K562 (cell line): Measurements from ENCODE around the gene EPN2. TPM values are rescaled to one million over a fixed set of nuclear protein-coding genes. Genes with fewer than 3 reads are reported as not detected.

ENCODE experiments used
- ATAC-seq: fragments of 200-7000 bp; cut with Tn5 transposase; 3 replicates; pipeline ENCODE4 v1.9.1; 2020; ENCODE audit warnings: moderate library complexity
- BruUV-seq: library from RNA; stranded (reverse); fragments of 400-500 nt; replicated peaks from 2 replicates; lab custom pipeline; 2021; lab: Mats Ljungman, UMichigan
- CTCF ChIA-PET: fragments of 300-600 bp; formaldehyde crosslinking; extraction: SDS; loops from one replicate; lab custom pipeline; 2021; ENCODE audit warnings: low intra/inter-chr PET ratio; lab: Yijun Ruan, JAX
- POLR2A ChIA-PET: fragments of 300-600, 350-650 bp; sonication (Branson Sonifier 250); formaldehyde crosslinking; extraction: SDS; loops from one replicate; lab custom pipeline; 2021; ENCODE audit warnings: antibody characterized with exemption, inconsistent platforms; lab: Yijun Ruan, JAX
- DNase-seq, 4 experiments: peaks; one replicate each; pipeline versions ENCODE4 v3.0.0 to v3.0.0-alpha.2; 2011 to 2018; ENCODE audit warnings: low spot score in 3 of 4, mixed read lengths in 3 of 4; ENCODE audit errors: extremely low read depth in 1 of 4
- FAIRE-seq: peaks from 2 replicates; lab custom pipeline; 2011; peaks lifted over from hg19 to GRCh38; lab: Jason Lieb, UNC
- H2AFZ ChIP-seq: 2 replicates; pipeline ENCODE4 v1.6.0; 2011; ENCODE audit warnings: low read depth, low read length, control low read depth, inconsistent platforms
- H3K27ac ChIP-seq: fragments of 200-600 bp; 3 replicates; pipeline ENCODE4 v1.8.0; 2011; ENCODE audit warnings: low read depth, mild to moderate bottlenecking, control low read depth, inconsistent platforms, low read length, moderate library complexity, mixed read lengths; ENCODE audit errors: extremely low read depth
- H3K27me3 ChIP-seq, 2 experiments: fragments of 300-600 bp in 1 of 2; 2 replicates in 1 of 2; 3 replicates in 1 of 2; pipeline versions ENCODE4 v1.6.0 to v1.8.0; 2011; ENCODE audit warnings: inconsistent platforms in 2 of 2, low read length in 2 of 2, mild to moderate bottlenecking in 1 of 2, mixed read lengths in 1 of 2, moderate library complexity in 1 of 2; ENCODE audit not compliant: control insufficient read depth in 2 of 2, insufficient read depth in 2 of 2
- H3K36me3 ChIP-seq: fragments of 300-600 bp; 3 replicates; pipeline ENCODE4 v1.8.0; 2011; ENCODE audit warnings: mild to moderate bottlenecking, low read length, inconsistent platforms; ENCODE audit not compliant: control insufficient read depth, insufficient read depth
- H3K4me1 ChIP-seq, 2 experiments: fragments of 200-600 bp in 1 of 2; replicated peaks in 1 of 2; 2 replicates in 1 of 2; 3 replicates in 1 of 2; pipeline versions ENCODE4 v1.5.1 to v1.8.0; 2011; ENCODE audit warnings: inconsistent platforms in 2 of 2, low read length in 2 of 2, mild to moderate bottlenecking in 1 of 2, mixed read lengths in 1 of 2, moderate library complexity in 1 of 2; ENCODE audit not compliant: control insufficient read depth in 2 of 2, insufficient read depth in 2 of 2
- H3K4me2 ChIP-seq: 2 replicates; pipeline ENCODE4 v1.6.1; 2011; ENCODE audit warnings: low read length, control low read depth, inconsistent platforms, mixed read lengths; ENCODE audit not compliant: insufficient read depth
- H3K4me3 ChIP-seq: fragments of 200-600 bp; sonication (generic), shearing (Covaris generic); 2 replicates; pipeline ENCODE4 v1.5.1; 2016; ENCODE audit warnings: control low read depth, inconsistent platforms
- H3K79me2 ChIP-seq: fragments of 200-600 bp; 3 replicates; pipeline ENCODE4 v1.8.0; 2011; ENCODE audit warnings: low read length, inconsistent platforms; ENCODE audit not compliant: control insufficient read depth, insufficient read depth
- H3K9ac ChIP-seq, 2 experiments: 2 replicates each; pipeline versions ENCODE4 v1.6.0 to v1.6.1; 2011; ENCODE audit warnings: low read depth in 2 of 2, low read length in 2 of 2, control low read depth in 1 of 2, inconsistent platforms in 1 of 2, mild to moderate bottlenecking in 1 of 2, mixed read lengths in 1 of 2; ENCODE audit not compliant: insufficient read depth in 1 of 2
- H3K9me1 ChIP-seq: one replicate; pipeline ENCODE4 v1.6.0; 2011; ENCODE audit warnings: inconsistent platforms, mild to moderate bottlenecking, low read length, moderate library complexity; ENCODE audit not compliant: control insufficient read depth, insufficient read depth
- H3K9me3 ChIP-seq: replicated peaks from 2 replicates; pipeline ENCODE4 v1.5.1; 2011; ENCODE audit warnings: low read depth, low read length, inconsistent platforms; ENCODE audit not compliant: control insufficient read depth, insufficient read depth
- H4K20me1 ChIP-seq: replicated peaks from 2 replicates; pipeline ENCODE4 v1.6.1; 2011; ENCODE audit warnings: low read length, inconsistent platforms, mixed read lengths; ENCODE audit not compliant: control insufficient read depth, insufficient read depth
- BACH1 ChIP-seq: fragments of 200-800 bp; sonication (Bioruptor generic); IDR thresholded peaks from 2 replicates; pipeline ENCODE4 v1.6.1; 2016; ENCODE audit warnings: missing genetic modification characterization, missing compliant biosample characterization
- ELF1 ChIP-seq: fragments of 200-800 bp; sonication (Bioruptor generic); IDR thresholded peaks from 2 replicates; pipeline ENCODE4 v1.6.1; 2016; ENCODE audit warnings: missing genetic modification characterization, missing compliant biosample characterization
- ELF2 ChIP-seq: fragments of 250-450 bp; sonication (Bioruptor Pico); IDR thresholded peaks from 2 replicates; pipeline ENCODE4 v1.5.0; 2021; ENCODE audit warnings: mild to moderate bottlenecking
- MXI1 ChIP-seq: IDR thresholded peaks from 2 replicates; pipeline ENCODE4 v1.6.1; 2011; ENCODE audit warnings: low read depth, mild to moderate bottlenecking, improper control_type of control experiment, low read length
- MYNN ChIP-seq, 2 experiments: sonication (generic); formaldehyde crosslinking in 1 of 2; IDR thresholded peaks; 2 replicates each; pipeline versions ENCODE4 v1.5.0 to v1.6.1; 2016 to 2020; ENCODE audit warnings: antibody characterized with exemption in 1 of 2, missing genetic modification reagents in 1 of 2
- NCOA4 ChIP-seq: fragments of 450-650 bp; IDR thresholded peaks from 2 replicates; pipeline ENCODE4 v1.6.1; 2018; ENCODE audit warnings: mild to moderate bottlenecking; ENCODE audit not compliant: partially characterized antibody
- NUFIP1 ChIP-seq: fragments of 450-650 bp; IDR thresholded peaks from 2 replicates; pipeline ENCODE4 v1.6.1; 2018; ENCODE audit not compliant: partially characterized antibody
- SAFB ChIP-seq: fragments of 200-400 bp; formaldehyde crosslinking; IDR thresholded peaks from 2 replicates; pipeline ENCODE4 v1.6.1; 2017; ENCODE audit warnings: low read depth, low read length, borderline replicate concordance
- SREBF2 ChIP-seq: sonication (generic); formaldehyde crosslinking; IDR thresholded peaks from 2 replicates; pipeline ENCODE4 v1.4.0; 2020; ENCODE audit warnings: mild to moderate bottlenecking, missing genetic modification reagents
- ZNF121 ChIP-seq: sonication (generic); formaldehyde crosslinking; conservative IDR thresholded peaks from 2 replicates; pipeline ENCODE4 v1.8.0; 2022; ENCODE audit warnings: missing genetic modification reagents
- ZNF133 ChIP-seq: fragments of 250-450 bp; sonication (Bioruptor Pico); IDR thresholded peaks from 2 replicates; pipeline ENCODE4 v1.4.0; 2020; ENCODE audit warnings: mild to moderate bottlenecking
- ZNF263 ChIP-seq: sonication (generic); formaldehyde crosslinking; IDR thresholded peaks from 2 replicates; pipeline ENCODE4 v1.8.0; 2022; ENCODE audit warnings: mild to moderate bottlenecking, missing genetic modification reagents, borderline replicate concordance
- ZNF76 ChIP-seq: fragments of 250-450 bp; sonication (Bioruptor Pico); IDR thresholded peaks from 2 replicates; pipeline ENCODE4 v1.4.0; 2020; ENCODE audit warnings: mild to moderate bottlenecking, moderate library complexity, borderline replicate concordance
- WGBS: fragments of 100-300 bp; shearing (Covaris generic); methylation state at CpG from one replicate; pipeline ENCODE4 v1.1.6; 2016; ENCODE audit warnings: low coverage, mixed read lengths; ENCODE audit not compliant: insufficient coverage; ENCODE audit errors: missing lambda C conversion rate; 5-methylcytosine and 5-hydroxymethylcytosine counted together
- in situ Hi-C: fragments of 300-500 bp; cut with MboI; formaldehyde crosslinking; loops from 4 replicates; pipeline ENCODE4 v1.15.0; 2018; ENCODE audit warnings: inconsistent platforms, mixed read lengths
- intact Hi-C: fragments of 100-400 bp; cut with micrococcal nuclease; formaldehyde crosslinking; loops from 2 replicates; pipeline ENCODE4 v1.14.2; 2022
- polyA plus RNA-seq, 8 experiments: library from polyadenylated mRNA; depleted of rRNA in 4 of 8; stranded (reverse) in 5 of 8; unstranded in 3 of 8; fragments of >200 nt; fragmentation: Nextera tagmentation in 2 of 8; fragmentation: Illumina TruSeq in 1 of 8; extraction: Ambion mirVana in 2 of 8; extraction: Trizol in 1 of 8; gene quantifications; 2 replicates each; pipeline versions ENCODE4 v1.2.1 to v1.2.3, GENCODE V29; 2011 to 2014; ENCODE audit warnings: inconsistent platforms in 1 of 8, missing spikeins in 1 of 8
- total RNA-seq, 7 experiments: library from RNA; depleted of rRNA in 6 of 7; stranded (reverse); fragments of >200 nt in 6 of 7; fragmentation: Illumina TruSeq in 2 of 7; extraction: Trizol in 2 of 7; gene quantifications; 2 replicates each; pipeline versions ENCODE4 v1.2.1 to v1.2.3, GENCODE V29; 2011 to 2021; ENCODE audit warnings: low replicate concordance in 1 of 7
- TF ChIP-seq, protein P1 (sequence below): fragments of 250-450 bp; sonication (Bioruptor Pico); IDR thresholded peaks from 2 replicates; pipeline ENCODE4 v1.4.0; 2020; ENCODE audit warnings: borderline replicate concordance
- TF ChIP-seq, protein P2 (sequence below): fragments of 200-800 bp; sonication (Bioruptor generic); IDR thresholded peaks from 2 replicates; pipeline ENCODE4 v1.6.1; 2017; ENCODE audit warnings: missing genetic modification characterization, missing compliant biosample characterization
- TF ChIP-seq, protein P3 (sequence below): fragments of 250-450 bp; sonication (Bioruptor Pico); IDR thresholded peaks from 2 replicates; pipeline ENCODE4 v1.5.1; 2021; ENCODE audit warnings: mild to moderate bottlenecking

EPN2 gene
- total and polyA plus RNA-seq, 9 of the 15 experiments (the other 6 are each of a cell fraction or from before 2014, with no cell fraction given), result 1.0 to 12.9 (median 8.9) TPM

DNA sequence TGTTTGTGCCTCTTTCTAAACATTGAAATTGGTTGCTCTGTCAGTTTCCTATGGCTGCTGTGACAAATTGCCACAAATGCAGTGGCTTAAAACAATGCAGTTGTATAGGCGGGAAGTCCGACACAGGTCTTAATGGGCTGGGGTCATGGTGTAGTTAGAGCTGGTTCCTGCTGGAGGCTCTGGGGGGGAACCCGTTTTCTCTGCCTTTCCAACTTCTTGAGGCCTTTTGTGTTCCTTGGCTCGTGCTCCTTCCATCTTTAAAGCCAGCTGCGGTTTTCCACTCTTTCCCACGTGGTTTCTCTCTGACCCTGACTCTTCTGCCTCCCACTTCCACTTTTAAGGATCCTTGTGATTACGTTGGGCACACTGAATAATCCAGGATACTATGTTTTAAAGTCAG lies 12.5 kb downstream of the EPN2 start:
- CTCF ChIA-PET, result no interaction called here
- peaks cover 15% of the 10 kb centered on the region; the same call in 1 of the 2 replicates for H4K20me1 ChIP-seq
- peaks cover 2% of the 10 kb centered on the region for H3K9me1 ChIP-seq
- no peaks in the 10 kb centered on the region for H3K27me3 ChIP-seq
- no peak overlapping the region for H3K27ac ChIP-seq
- ATAC-seq (no peak), DNase-seq (no peak), FAIRE-seq (peak; percentile 23)
- in situ Hi-C loops, result loop anchor here (10.0 kb wide), 1 partner anchor 145 kb away; no protein-coding TSS in a partner anchor
- BruUV-seq, result no TSS peak
- no peak overlapping the region for H3K4me2 ChIP-seq
- no peak overlapping the region for H3K9ac ChIP-seq
- H3K4me1 ChIP-seq, result peaks cover 12 to 29% of the 10 kb centered on the region in 2 experiments; a peak in 4 of 5 replicates
- H3K79me2 ChIP-seq, result peaks cover 20% of the 10 kb centered on the region
- no peaks in the 10 kb centered on the region for H3K9me3 ChIP-seq
- no peak for TF ChIP-seq SAFB
- TF ChIP-seq ELF1 (tag), result no peak
- TF ChIP-seq, protein P1, sequence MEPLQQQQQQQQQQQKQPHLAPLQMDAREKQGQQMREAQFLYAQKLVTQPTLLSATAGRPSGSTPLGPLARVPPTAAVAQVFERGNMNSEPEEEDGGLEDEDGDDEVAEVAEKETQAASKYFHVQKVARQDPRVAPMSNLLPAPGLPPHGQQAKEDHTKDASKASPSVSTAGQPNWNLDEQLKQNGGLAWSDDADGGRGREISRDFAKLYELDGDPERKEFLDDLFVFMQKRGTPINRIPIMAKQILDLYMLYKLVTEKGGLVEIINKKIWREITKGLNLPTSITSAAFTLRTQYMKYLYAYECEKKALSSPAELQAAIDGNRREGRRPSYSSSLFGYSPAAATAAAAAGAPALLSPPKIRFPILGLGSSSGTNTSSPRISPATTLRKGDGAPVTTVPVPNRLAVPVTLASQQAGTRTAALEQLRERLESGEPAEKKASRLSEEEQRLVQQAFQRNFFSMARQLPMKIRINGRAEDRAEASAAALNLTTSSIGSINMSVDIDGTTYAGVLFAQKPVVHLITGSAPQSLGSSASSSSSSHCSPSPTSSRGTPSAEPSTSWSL, result no peak
- no peak for TF ChIP-seq MXI1
- no peak for TF ChIP-seq SREBF2
- TF ChIP-seq ZNF263 (CRISPR knock-in tag), result no peak
- TF ChIP-seq BACH1 (tag), result no peak
- no peak for TF ChIP-seq NUFIP1
- TF ChIP-seq NCOA4, result no peak
- TF ChIP-seq, protein P2, sequence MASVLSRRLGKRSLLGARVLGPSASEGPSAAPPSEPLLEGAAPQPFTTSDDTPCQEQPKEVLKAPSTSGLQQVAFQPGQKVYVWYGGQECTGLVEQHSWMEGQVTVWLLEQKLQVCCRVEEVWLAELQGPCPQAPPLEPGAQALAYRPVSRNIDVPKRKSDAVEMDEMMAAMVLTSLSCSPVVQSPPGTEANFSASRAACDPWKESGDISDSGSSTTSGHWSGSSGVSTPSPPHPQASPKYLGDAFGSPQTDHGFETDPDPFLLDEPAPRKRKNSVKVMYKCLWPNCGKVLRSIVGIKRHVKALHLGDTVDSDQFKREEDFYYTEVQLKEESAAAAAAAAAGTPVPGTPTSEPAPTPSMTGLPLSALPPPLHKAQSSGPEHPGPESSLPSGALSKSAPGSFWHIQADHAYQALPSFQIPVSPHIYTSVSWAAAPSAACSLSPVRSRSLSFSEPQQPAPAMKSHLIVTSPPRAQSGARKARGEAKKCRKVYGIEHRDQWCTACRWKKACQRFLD, result no peak
- no peak for TF ChIP-seq ZNF121 (CRISPR knock-in tag)
- TF ChIP-seq, protein P3, sequence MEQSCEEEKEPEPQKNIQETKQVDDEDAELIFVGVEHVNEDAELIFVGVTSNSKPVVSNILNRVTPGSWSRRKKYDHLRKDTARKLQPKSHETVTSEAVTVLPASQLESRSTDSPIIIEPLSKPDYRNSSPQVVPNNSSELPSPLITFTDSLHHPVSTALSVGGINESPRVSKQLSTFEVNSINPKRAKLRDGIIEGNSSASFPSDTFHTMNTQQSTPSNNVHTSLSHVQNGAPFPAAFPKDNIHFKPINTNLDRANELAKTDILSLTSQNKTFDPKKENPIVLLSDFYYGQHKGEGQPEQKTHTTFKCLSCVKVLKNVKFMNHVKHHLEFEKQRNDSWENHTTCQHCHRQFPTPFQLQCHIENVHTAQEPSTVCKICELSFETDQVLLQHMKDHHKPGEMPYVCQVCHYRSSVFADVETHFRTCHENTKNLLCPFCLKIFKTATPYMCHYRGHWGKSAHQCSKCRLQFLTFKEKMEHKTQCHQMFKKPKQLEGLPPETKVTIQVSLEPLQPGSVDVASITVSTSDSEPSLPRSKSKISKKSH, result no peak
- TF ChIP-seq MYNN (IDR thresholded peaks at IDR 0.05), result no peak
- no peak for TF ChIP-seq MYNN (CRISPR knock-in tag; IDR thresholded peaks at IDR 0.05)
- no peak for TF ChIP-seq ELF2 (CRISPR knock-in tag)
- TF ChIP-seq ZNF76 (CRISPR knock-in tag), result no peak
- TF ChIP-seq ZNF133 (CRISPR knock-in tag), result no peak
- TF ChIP-seq, all 486 proteins: peak for 0
- intact Hi-C loops, result no loop called here
- Histone ChIP-seq H3K4me3 (no peak overlapping the region), H3K36me3 (0 out of 3 replicates have a peak, but pooled peaks cover 4% of the 10 kb centered on the region), H2AFZ (no peak overlapping the region)
- WGBS, result 52% methylated on average over 5 of the region's 7 CpGs
- POLR2A ChIA-PET, result interaction anchor here (0.6 to 3.6 kb wide), 2 partner anchors 11 to 169 kb away, joined by 4 to 16 read pairs; no protein-coding TSS in a partner anchor
